ENCODE measurements around the gene SSUH2.

Gene SSUH2

DNA sequence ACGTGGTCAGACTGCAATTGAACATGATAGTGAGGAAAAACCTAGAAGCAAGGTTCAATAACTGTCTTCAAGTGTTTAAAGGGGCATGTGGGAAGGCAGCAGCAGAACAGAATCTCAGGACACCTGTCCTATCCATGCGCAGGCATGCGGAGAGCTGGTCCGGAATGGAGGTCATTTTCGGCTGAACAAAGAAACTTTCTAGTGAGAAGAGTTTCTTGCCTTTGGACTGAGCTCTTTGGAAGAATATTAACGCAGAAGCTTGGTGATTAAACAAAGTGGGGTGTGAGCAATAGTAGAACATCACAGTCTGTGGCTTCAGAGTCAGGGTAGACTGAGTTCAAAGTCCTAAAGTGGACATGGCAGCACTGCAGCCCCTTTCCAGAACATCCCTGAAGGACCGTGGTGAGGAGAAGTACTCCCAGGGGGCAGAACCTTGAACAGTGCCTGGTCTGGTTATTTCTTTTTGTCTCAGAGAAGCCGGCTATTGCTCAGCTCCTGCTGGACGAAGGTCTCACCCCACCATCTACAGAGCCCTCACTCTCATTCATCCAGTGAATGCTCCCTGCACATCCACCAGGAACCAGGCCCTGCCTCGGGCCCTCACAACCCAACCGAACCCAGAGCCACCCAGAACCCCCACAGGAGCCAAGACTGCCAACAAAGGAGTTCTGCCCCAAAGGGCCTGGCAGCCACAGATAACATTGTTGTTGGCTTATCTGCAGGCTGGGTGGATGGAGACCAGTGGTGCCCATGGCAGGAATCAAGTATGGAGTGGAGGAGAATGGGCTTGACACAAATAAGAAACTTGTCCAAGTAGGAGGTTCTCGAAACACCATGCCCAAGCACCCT lies 2.8 kb upstream of the SSUH2 start:
- no peaks in the 10 kb centered on the region for H3K36me3 ChIP-seq (ENCODE audit: insufficient read depth, low read depth, low read length)
- no peak overlapping the region for H3K27ac ChIP-seq (ENCODE audit: low read length)
- H3K4me3 ChIP-seq (ENCODE audit: low read length) = no peak overlapping the region
- no peaks in the 10 kb centered on the region for H3K4me1 ChIP-seq (ENCODE audit: insufficient read depth, low read length)
- no peak overlapping the region for H3K9ac ChIP-seq (ENCODE audit: low read depth, low read length)
- no peaks in the 10 kb centered on the region for H3K9me3 ChIP-seq (ENCODE audit: insufficient read depth, low read depth, low read length)
- peaks cover 7% of the 10 kb centered on the region; the same call in 1 of the 2 replicates for H3K27me3 ChIP-seq (ENCODE audit: insufficient read depth, low read length)

GRCh38 chr3:8646313-8646938 lies 1.8 kb upstream of the SSUH2 start:
- H3K4me3 ChIP-seq (ENCODE audit: low read length) = no peak overlapping the region
- H3K27me3 ChIP-seq (ENCODE audit: insufficient read depth, low read length) = no peaks in the 10 kb centered on the region
- no peaks in the 10 kb centered on the region for H3K9me3 ChIP-seq (ENCODE audit: insufficient read depth, low read depth, low read length)
- H3K9ac ChIP-seq (ENCODE audit: low read depth, low read length) = no peak overlapping the region
- no peak overlapping the region for H3K27ac ChIP-seq (ENCODE audit: low read length)
- H3K36me3 ChIP-seq (ENCODE audit: insufficient read depth, low read depth, low read length) = no peaks in the 10 kb centered on the region
- no peaks in the 10 kb centered on the region for H3K4me1 ChIP-seq (ENCODE audit: insufficient read depth, low read length)

DNA sequence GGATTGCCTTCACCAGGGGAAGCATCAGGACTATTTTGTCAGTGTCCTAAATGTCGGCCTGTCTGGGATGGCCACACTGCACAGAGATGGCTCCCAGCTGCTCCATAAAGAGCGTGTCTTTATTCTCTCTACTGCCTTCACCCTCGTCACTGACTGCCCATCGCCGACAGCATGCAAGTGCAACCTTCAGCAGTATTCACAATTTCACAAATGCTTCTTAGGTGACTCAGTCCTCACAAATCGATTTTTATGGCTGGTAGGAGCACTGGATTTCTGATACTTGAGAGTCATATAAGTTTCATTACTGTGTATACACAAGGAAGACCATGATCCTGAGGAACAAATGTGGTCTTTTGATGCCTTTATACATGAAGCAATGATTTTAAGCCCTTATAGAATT lies 1.1 kb upstream of the SSUH2 start:
- Histone ChIP-seq H3K27ac (ENCODE audit: low read length) (no peak overlapping the region), H3K36me3 (ENCODE audit: insufficient read depth, low read depth, low read length) (no peaks in the 10 kb centered on the region), H3K9me3 (ENCODE audit: insufficient read depth, low read depth, low read length) (no peaks in the 10 kb centered on the region), H3K4me3 (ENCODE audit: low read length) (no peak overlapping the region), H3K27me3 (ENCODE audit: insufficient read depth, low read length) (no peaks in the 10 kb centered on the region), H3K4me1 (ENCODE audit: insufficient read depth, low read length) (no peaks in the 10 kb centered on the region), H3K9ac (ENCODE audit: low read depth, low read length) (no peak overlapping the region)

DNA sequence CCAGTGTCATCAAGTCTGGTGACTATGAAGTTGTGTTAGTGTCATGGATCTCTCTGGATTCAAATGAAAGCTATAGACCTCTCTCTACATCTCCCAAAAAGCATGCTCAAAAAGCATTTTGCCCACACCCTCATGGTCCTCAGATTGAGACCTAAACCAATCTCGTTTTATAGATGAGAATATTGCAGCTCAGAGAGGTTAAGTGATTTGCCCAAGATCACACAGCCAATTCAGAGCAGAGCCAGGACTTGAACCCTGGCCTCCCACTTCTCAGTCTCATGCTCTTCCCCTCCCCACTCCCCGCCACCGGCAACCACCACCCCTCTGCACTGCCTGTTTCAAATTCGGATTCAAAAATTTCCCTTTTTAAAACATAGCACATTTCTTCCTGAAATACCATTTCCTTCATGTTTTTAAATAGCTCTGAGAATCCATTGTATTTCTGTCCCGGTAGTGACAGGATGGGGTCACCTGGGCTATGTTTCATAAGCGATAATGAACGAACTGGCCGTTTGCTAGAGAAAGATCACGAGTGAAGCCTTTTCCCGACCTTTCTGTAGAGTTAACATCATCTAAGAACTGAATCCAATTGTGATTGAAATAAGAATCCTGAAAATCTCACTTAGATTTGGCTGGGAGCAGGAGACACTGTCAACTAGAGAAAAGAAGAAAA lies 769 bp downstream of the SSUH2 start:
- H3K36me3 ChIP-seq (ENCODE audit: insufficient read depth, low read depth, low read length) = no peaks in the 10 kb centered on the region
- no peak overlapping the region for H3K9ac ChIP-seq (ENCODE audit: low read depth, low read length)
- no peaks in the 10 kb centered on the region for H3K9me3 ChIP-seq (ENCODE audit: insufficient read depth, low read depth, low read length)
- no peaks in the 10 kb centered on the region for H3K4me1 ChIP-seq (ENCODE audit: insufficient read depth, low read length)
- no peak overlapping the region for H3K4me3 ChIP-seq (ENCODE audit: low read length)
- no peak overlapping the region for H3K27ac ChIP-seq (ENCODE audit: low read length)
- H3K27me3 ChIP-seq (ENCODE audit: insufficient read depth, low read length) = no peaks in the 10 kb centered on the region

- H3K9ac ChIP-seq (ENCODE audit: low read depth, low read length) = no peak overlapping the region
- no peaks in the 10 kb centered on the region for H3K36me3 ChIP-seq (ENCODE audit: insufficient read depth, low read depth, low read length)
- no peaks in the 10 kb centered on the region for H3K9me3 ChIP-seq (ENCODE audit: insufficient read depth, low read depth, low read length)
- H3K27ac ChIP-seq (ENCODE audit: low read length) = no peak overlapping the region
- H3K4me1 ChIP-seq (ENCODE audit: insufficient read depth, low read length) = no peaks in the 10 kb centered on the region
- no peak overlapping the region for H3K4me3 ChIP-seq (ENCODE audit: low read length)
- H3K27me3 ChIP-seq (ENCODE audit: insufficient read depth, low read length) = no peaks in the 10 kb centered on the region
Measured at GRCh38 chr3:8642001-8642400, 2.6 kb downstream of the SSUH2 start.

GRCh38 chr3:8641472-8641871 lies 3.1 kb downstream of the SSUH2 start:
- H3K9me3 ChIP-seq (ENCODE audit: insufficient read depth, low read depth, low read length) = no peaks in the 10 kb centered on the region
- H3K4me1 ChIP-seq (ENCODE audit: insufficient read depth, low read length) = no peaks in the 10 kb centered on the region
- no peak overlapping the region for H3K27ac ChIP-seq (ENCODE audit: low read length)
- no peaks in the 10 kb centered on the region for H3K36me3 ChIP-seq (ENCODE audit: insufficient read depth, low read depth, low read length)
- H3K27me3 ChIP-seq (ENCODE audit: insufficient read depth, low read length) = no peaks in the 10 kb centered on the region
- H3K4me3 ChIP-seq (ENCODE audit: low read length) = no peak overlapping the region
- H3K9ac ChIP-seq (ENCODE audit: low read depth, low read length) = no peak overlapping the region

DNA sequence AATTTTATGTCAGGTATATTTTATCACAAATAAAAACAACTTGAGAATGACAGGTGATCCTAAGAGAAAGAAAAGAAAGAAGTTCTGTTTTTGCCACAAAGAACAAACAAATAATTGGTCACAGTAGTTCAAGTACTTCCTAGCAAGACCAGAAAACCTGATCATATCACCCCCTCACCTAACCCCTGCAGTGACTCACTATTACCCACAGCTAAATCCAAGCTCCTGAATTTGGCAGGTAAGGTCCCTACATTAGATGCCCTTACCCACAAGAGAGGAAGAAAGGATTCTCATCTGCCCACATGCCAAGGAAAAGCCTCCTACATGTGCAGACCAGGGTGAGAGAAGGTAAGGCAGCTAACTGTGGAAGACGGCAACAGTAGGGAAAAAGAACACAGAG lies 4.4 kb downstream of the SSUH2 start:
- no peaks in the 10 kb centered on the region for H3K4me1 ChIP-seq (ENCODE audit: insufficient read depth, low read length)
- no peak overlapping the region for H3K27ac ChIP-seq (ENCODE audit: low read length)
- H3K9ac ChIP-seq (ENCODE audit: low read depth, low read length) = no peak overlapping the region
- H3K27me3 ChIP-seq (ENCODE audit: insufficient read depth, low read length) = no peaks in the 10 kb centered on the region
- no peaks in the 10 kb centered on the region for H3K36me3 ChIP-seq (ENCODE audit: insufficient read depth, low read depth, low read length)
- H3K9me3 ChIP-seq (ENCODE audit: insufficient read depth, low read depth, low read length) = no peaks in the 10 kb centered on the region
- no peak overlapping the region for H3K4me3 ChIP-seq (ENCODE audit: low read length)

DNA sequence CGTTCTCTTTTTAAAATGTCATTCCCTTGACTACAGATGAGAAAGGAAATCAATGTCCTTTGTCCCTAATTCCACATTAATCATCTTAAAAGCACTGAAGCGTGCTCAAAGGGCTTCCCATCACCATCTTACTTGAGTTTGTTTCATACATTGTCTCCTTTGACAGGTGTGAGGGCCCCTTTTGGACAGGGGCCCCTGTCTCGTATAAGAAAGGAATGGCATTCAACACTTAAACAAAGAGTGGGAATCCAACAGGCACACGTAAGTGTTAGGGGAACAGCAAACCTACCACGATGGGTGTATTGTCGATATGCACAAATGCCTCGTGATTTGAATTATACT lies 5.0 kb downstream of the SSUH2 start:
- Histone ChIP-seq H3K4me1 (ENCODE audit: insufficient read depth, low read length) (no peaks in the 10 kb centered on the region), H3K9ac (ENCODE audit: low read depth, low read length) (no peak overlapping the region), H3K27ac (ENCODE audit: low read length) (no peak overlapping the region), H3K4me3 (ENCODE audit: low read length) (no peak overlapping the region), H3K9me3 (ENCODE audit: insufficient read depth, low read depth, low read length) (no peaks in the 10 kb centered on the region), H3K27me3 (ENCODE audit: insufficient read depth, low read length) (no peaks in the 10 kb centered on the region), H3K36me3 (ENCODE audit: insufficient read depth, low read depth, low read length) (no peaks in the 10 kb centered on the region)

DNA sequence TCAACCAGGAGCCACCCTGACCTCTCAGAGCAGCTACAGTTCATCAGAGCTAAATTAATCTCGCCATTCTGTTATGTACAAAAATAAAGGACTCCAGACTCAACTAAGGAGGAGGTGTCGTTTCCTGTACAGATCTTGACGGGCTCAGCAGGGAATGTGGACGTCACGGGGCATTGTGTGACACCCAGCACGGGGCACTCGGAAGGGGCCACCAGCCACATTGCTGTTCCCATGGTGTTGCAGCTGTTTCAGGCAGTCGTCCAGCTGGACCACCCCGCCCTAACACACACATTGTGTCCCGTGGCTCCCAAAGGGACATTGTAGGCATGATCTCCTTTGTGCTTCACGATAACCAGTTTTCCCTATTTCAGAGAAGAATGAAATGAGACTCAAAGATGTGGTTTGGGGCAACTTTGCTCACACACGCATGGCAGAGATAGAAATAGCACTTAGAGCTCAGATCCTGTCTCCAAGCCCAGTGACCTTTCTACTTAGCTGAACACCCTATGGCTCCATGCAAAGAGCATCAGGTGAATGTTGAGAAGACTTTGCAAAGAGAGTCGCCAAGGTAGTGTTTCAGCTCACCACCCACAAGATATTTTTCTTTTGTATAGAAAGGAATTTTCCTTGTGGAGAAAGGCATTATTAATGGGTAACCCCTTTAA lies 5.5 kb downstream of the SSUH2 start:
- no peaks in the 10 kb centered on the region for H3K4me1 ChIP-seq (ENCODE audit: insufficient read depth, low read length)

DNA sequence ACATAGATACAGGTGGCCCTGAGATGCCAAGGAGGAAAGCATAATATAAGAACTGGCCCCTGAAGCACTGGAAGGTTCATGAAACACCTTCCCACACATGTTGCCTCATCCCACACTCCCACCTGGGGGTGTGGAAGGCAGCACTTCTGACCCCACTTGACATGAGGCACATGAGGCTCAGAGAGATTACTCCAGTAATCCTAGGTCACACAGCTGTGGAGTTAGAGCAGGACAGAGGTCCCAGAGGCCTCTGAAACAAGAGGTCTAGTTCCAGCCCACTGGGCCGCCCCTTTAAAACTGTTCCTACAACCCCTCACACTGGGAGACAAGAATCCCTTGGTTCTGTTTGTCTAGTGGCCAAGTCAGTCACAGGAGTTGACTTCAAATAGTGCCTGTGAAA lies 7.2 kb downstream of the SSUH2 start:
- Histone ChIP-seq H3K36me3 (ENCODE audit: insufficient read depth, low read depth, low read length) (no peaks in the 10 kb centered on the region), H3K27ac (ENCODE audit: low read length) (no peak overlapping the region), H3K27me3 (ENCODE audit: insufficient read depth, low read length) (no peaks in the 10 kb centered on the region), H3K9ac (ENCODE audit: low read depth, low read length) (no peak overlapping the region), H3K4me3 (ENCODE audit: low read length) (no peak overlapping the region), H3K4me1 (ENCODE audit: insufficient read depth, low read length) (no peaks in the 10 kb centered on the region), H3K9me3 (ENCODE audit: insufficient read depth, low read depth, low read length) (no peaks in the 10 kb centered on the region)

More for the DNA sequence above, 5.5 kb downstream of the SSUH2 start:
- Histone ChIP-seq H3K36me3 (ENCODE audit: insufficient read depth, low read depth, low read length) (no peaks in the 10 kb centered on the region), H3K27ac (ENCODE audit: low read length) (no peak overlapping the region), H3K4me3 (ENCODE audit: low read length) (no peak overlapping the region), H3K9ac (ENCODE audit: low read depth, low read length) (no peak overlapping the region), H3K27me3 (ENCODE audit: insufficient read depth, low read length) (no peaks in the 10 kb centered on the region), H3K9me3 (ENCODE audit: insufficient read depth, low read depth, low read length) (no peaks in the 10 kb centered on the region)

DNA sequence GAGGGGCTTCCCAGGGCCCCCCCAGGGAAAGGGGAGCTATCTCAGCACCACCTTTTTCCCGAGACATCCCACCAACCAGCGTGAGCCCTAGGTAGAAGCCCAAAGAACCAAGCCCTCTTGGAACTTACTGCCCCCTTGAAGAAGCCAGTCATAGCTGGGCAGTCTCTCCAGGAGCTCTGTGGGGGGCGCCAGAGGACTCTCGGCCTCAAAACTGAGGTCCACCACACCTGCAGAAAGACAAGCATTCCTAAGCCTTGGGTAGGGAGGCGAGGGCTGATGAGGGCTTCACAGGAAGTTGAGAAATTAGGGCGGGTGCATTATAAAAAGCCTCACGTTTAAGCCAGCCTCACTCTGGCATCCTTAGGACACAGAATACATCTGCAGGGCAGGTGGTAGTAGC lies 9.0 kb downstream of the SSUH2 start:
- no peaks in the 10 kb centered on the region for H3K27me3 ChIP-seq (ENCODE audit: insufficient read depth, low read length)
- no peak overlapping the region for H3K9ac ChIP-seq (ENCODE audit: low read depth, low read length)
- H3K36me3 ChIP-seq (ENCODE audit: insufficient read depth, low read depth, low read length) = no peaks in the 10 kb centered on the region
- no peak overlapping the region for H3K27ac ChIP-seq (ENCODE audit: low read length)
- H3K4me3 ChIP-seq (ENCODE audit: low read length) = no peak overlapping the region
- H3K4me1 ChIP-seq (ENCODE audit: insufficient read depth, low read length) = no peaks in the 10 kb centered on the region
- H3K9me3 ChIP-seq (ENCODE audit: insufficient read depth, low read depth, low read length) = no peaks in the 10 kb centered on the region

Data from iPS-20b (cell line).